ENCODE data around the gene PLCB1.

GRCh38 chr20:8616792-8617191, 484.7 kb downstream of the PLCB1 start:
- no peak for TF ChIP-seq TAF1 (IDR thresholded peaks at IDR 0.05; ENCODE audit: borderline replicate concordance, low read depth, low read length)
- TF ChIP-seq POLR2A (IDR thresholded peaks at IDR 0.05; ENCODE audit: low read depth, low read length) = no peak
